ENCODE data around the gene SMIM45.

SMIM45 gene

GRCh38 chr22:41951898-41952474, at the start of gene SMIM45:
TSS of gene SMIM45 (plus strand) at chr22:41952150.
- TF ChIP-seq CTCF (conservative IDR thresholded peaks at IDR 0.05; ENCODE audit: low read depth, low read length) = no peak
- H3K4me3 ChIP-seq (ENCODE audit: low read depth, low read length) = no peak within 1 kb of the TSS
- DNase-seq (ENCODE audit: low read depth) = no peak

- no peak for DNase-seq (ENCODE audit: low read depth)
- no peak for TF ChIP-seq CTCF (conservative IDR thresholded peaks at IDR 0.05; ENCODE audit: low read depth, low read length)
- no peak overlapping the region for H3K4me3 ChIP-seq (ENCODE audit: low read depth, low read length)
Measured at GRCh38 chr22:41902932-41903421, 49.0 kb upstream of the SMIM45 start.

- TF ChIP-seq CTCF (conservative IDR thresholded peaks at IDR 0.05; ENCODE audit: low read depth, low read length) = no peak
- DNase-seq (ENCODE audit: low read depth) = no peak
- no peak overlapping the region for H3K4me3 ChIP-seq (ENCODE audit: low read depth, low read length)
Measured at GRCh38 chr22:41904450-41905410, 47.2 kb upstream of the SMIM45 start.

- H3K4me3 ChIP-seq (ENCODE audit: low read depth, low read length) = no peak overlapping the region
- no peak for DNase-seq (ENCODE audit: low read depth)
- TF ChIP-seq CTCF (conservative IDR thresholded peaks at IDR 0.05; ENCODE audit: low read depth, low read length) = no peak
Measured at GRCh38 chr22:41905411-41906202, 46.3 kb upstream of the SMIM45 start.

- no peak for DNase-seq (ENCODE audit: low read depth)
- H3K4me3 ChIP-seq (ENCODE audit: low read depth, low read length) = no peak overlapping the region
- TF ChIP-seq CTCF (conservative IDR thresholded peaks at IDR 0.05; ENCODE audit: low read depth, low read length) = no peak
Measured at GRCh38 chr22:41906822-41907221, 45.1 kb upstream of the SMIM45 start.

GRCh38 chr22:41907436-41908401, 44.2 kb upstream of the SMIM45 start:
- no peak for TF ChIP-seq CTCF (conservative IDR thresholded peaks at IDR 0.05; ENCODE audit: low read depth, low read length)
- H3K4me3 ChIP-seq (ENCODE audit: low read depth, low read length) = no peak overlapping the region
- DNase-seq (ENCODE audit: low read depth) = no peak

Data from epithelial cell of proximal tubule (primary cell).